Stimulated activated CD4-positive, alpha-beta T cell treated with anti-CD3 and anti-CD28 coated beads, Interleukin-4, amount 100 ng/mL, for 24 hours (primary cell): ENCODE results near the gene TANK.
"Not testable (repeated sequence)": the region's sequence is repeated elsewhere in the genome, so short reads cannot be mapped to it uniquely, and the experiment has no call there.

Experiments used
- DNase-seq: peaks from one replicate; pipeline ENCODE4 v3.0.0-alpha.2; 2020

The TANK gene

DNA sequence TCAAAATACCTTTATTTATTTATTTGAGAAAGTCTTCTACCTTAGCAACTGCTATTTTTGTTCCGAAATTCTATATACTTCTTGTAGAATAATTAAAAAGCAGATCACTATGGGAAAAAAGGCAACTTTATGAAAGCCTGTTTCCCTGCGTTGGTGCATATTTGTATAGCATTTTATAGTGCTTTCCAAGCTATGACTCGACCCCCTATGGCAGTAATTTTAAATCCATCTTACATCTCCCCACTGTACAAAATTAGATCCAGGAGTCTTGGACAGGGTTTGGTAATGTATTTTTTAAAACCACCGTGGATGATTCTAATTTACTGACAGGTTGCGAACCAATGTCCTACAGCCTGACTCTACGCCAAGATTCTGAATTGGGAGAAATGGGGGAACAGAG lies 10.1 kb downstream of the TANK start:
- no peak for DNase-seq

DNA sequence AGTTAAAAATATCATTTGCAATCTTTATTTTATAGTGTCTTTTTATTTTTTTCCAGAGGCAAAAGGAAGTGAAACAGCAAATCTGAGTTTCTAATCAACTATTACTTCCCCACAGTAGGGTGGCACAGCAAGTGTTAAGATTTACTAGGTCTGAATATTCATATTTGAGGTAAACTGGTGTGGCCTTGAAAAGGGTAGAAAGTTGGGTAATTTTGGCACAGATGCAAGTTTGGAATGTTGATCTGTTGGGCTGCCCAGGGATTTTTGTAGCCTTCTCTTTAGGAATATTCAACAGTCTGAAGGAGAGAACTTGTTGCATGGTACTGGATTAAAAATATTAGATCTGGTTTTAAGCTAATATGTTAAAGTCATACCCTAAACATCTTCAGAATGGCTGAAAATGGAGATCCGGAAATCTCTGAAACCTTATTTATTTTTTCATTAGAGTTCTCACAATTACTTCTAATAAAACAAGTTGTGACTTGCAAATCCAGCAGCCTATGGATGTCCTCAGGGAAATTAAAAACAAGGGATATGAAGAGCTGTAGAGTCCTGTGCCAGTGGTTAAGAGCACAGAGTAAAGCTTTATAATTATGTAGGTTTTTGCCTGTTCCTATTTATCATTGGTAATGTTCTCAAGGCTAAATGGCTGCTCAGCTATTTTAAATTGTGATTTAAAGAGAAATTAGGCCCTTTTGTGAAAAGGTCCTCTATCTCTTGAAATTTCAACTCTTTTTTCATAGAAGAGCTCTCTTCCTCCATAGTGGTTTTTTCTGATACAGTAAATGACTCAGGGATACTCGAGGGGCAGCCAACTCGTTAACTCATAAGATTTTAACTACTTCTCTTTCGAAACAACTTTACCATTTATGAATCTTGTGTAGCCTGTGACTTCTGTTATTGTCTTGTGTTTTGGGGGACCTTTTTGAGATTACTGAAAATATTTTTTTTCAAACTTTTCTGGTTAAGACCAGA lies 11.0 kb downstream of the TANK start:
- no peak for DNase-seq

DNA sequence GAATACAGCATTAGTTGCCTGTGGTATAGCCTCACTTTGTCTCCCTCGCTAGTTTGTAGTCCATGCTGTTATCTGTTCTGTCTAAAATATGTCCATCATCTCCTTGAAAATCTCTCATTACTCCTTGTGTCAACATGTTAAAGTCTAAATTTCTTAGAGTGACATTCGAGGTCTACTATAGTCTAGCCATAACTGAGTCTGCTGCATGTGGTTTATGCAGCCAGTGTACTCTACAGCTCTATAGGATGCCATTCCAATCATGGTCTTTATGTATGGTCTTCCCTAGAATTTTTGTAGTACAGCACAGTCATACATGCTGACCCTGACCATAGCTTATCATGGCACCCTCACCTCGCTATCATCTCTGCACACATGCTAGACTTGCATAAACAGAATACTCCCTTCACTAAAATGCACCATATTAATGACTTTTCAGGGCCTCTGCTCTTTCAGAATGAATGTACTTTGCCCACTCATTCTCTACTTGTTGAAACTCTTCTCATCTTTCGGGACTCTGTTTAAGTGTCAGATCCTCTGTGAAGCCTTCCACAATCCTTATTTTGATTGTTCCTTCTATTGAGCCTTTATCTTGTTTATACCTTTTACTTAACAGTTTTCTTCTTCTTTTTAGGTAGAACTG lies 12.8 kb downstream of the TANK start:
- DNase-seq = peak; percentile 17

DNA sequence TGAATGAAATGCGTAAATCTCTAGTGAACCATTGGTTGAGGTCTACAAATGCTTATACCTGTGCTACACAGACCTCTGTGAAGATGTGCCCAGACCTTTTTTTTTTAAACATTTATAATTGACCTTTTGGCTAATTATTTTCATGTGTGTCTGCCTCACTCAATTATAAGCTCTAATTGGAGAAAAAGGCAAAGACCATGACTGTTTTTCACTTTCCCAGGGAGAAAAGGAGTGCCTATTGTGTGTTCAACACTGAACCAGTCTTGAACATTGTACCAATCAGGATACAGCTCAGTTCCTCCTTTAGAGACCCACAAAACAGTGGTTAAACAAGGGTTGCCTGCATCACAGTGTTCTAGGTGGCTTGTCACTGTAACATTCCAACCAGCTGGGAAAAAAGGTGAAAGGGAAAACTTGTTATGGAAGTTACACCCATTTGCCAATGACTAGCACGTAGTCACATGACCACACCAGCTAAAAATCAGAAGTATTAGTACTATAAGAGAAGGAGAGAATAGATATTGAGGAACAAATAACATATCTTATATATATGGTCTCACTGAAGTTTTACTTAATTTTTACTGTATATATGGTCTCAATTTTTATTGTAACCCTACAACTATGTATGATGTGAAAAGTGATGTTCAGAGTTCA lies 13.4 kb downstream of the TANK start:
- DNase-seq = no peak

DNA sequence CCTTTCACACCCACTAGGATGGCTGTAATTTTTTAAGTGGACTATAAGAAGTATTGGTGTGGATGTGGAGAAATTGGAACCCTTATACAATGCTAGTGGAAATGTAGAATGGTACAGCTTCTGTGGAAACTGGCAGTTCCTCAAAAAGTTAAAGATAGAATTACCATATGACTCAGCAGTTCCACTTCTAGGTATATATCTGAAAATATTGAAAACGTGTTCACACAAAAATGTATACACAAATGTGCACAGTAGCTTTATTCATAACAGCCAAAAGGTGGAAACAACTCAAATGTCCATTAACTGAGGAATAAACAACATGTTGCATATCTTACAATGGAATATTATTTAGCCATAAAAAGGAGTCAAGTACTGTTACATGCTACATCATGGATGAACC lies 17.7 kb downstream of the TANK start:
- DNase-seq = no peak

DNA sequence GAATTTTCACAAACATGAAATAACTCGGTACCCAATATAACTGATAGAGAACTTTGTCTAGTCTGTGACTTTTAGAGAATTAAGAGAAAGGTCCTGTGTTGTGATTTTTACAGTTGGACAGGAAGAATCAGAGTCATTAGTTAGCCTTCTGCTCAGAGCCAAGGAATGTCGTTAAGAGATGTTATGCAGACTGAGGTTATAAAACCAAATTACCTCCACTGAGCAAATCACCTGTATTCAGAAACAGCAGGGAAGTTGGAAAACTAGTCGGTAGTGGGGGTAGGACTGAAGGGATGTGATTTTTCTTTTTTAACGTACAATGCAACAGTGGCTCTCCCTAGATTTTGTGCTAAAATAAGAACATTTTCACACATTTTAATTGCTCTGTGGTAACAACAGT lies 18.5 kb downstream of the TANK start:
- no peak for DNase-seq

DNA sequence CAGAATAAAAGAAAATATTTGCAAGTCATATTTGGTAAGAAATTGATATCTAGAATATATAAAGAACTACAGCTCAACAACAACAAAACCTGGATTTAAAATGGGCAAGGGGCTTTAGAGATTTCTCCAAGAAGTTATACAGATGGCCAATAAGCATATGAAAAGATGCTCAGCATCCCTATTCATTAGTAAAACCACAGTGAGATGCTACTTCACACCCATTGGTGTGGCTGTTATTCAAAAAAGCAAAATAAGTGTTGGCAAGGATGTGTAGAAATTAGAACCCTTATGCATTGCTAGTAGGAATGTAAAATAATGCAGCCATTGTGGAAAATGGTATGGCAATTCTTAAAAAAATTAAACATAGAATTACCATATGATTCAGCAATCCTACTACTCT lies 29.8 kb downstream of the TANK start:
- no peak for DNase-seq

DNA sequence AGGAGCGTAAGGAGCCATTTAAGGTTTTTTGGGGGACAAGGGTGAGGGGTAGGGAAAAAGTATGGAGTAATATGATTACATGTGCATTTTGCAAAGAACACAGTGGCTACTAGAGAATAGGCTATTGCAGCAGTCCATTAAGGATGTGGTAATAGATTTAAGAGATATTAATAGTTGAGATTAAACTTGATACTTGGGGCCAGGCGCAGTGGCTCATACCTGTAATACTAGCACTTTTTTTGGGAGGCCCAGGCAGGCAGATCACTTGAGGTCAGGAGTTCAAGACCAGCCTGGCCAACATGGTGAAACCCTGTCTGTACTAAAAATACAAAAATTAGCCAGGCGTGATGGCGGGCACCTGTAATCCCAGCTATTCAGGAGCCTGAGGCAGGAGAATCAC lies 35.4 kb downstream of the TANK start:
- DNase-seq = not testable (repeated sequence)

DNA sequence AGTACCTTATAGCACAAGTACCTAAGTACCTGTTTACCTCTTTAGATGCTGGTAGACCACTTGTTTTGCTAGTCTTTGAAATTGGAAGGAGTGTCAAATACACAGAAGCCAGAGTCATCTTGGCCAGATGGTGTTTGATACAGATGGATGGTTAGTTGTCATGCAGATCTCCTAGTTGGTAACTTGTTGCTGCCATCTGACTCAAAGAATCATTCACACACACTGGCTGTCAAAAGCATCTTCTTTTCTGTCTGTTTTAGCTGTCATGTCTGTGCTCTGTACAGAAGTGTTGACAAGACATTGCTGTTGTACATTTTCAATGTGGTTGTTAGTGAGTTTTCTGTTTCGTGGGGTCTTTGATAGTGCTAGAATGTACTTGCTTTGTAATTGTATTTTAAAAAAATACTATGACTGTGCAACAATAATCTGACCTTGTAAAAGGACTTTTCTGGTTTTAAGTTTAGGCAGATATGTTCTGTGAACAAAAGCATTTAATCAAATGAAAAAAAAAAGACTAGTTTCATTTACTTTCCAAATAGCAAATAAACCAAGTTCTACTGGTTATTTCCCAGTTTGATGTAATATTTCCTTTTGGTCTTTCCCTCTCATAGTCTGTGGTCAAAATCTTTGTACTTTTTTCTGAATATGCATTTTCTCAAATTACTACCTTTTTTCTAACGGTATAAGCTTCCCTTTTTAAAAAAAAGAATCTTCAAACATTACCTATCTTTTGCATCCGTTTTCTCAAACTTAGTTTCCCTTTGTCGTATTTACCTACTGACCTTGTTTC lies 39.9 kb downstream of the TANK start:
- DNase-seq = no peak

DNA sequence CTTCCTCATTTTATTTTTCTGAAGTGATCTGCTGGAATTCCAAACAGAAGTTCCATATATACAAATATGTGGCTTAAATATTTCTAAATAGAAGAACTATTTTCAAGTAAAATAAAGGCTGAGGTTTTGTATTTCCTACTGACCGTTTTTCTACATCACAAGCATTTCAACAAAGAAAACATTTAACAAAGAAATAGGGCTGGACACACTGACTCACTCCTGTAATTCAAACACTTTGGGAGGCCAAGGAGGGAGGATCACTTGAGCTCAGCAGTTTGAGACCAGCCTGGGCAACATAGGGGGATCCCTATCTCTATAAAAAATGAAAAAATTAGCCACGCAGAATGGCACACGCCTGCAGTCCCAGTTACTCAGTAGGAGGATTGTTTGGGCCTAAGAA lies 44.6 kb downstream of the TANK start:
- DNase-seq = no peak

DNA sequence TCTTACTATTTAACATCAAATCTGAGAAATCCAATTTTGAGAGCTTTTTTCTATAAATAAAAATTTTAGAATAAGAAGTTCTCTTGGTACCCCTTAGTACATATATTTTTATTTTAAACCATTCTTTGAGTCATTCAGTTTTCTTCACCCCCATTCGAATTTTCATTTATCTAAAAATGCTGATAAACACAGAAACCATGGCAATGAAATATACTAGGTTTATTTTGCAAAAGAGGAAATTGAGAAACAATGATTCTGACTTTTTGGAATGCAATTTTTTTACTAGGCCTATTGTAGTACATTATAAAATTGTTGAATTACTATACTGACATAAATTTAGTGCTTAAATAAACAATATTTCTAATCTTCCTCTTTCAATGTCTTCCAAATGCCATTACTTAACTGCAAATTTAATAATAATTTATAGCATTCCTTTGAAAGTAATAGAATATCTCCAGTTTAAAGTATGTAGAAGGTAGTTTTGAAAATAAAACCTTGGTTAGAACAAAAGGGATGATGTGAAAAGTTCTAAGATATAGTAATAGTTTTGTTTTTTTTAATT lies 46.3 kb downstream of the TANK start:
- DNase-seq = no peak

DNA sequence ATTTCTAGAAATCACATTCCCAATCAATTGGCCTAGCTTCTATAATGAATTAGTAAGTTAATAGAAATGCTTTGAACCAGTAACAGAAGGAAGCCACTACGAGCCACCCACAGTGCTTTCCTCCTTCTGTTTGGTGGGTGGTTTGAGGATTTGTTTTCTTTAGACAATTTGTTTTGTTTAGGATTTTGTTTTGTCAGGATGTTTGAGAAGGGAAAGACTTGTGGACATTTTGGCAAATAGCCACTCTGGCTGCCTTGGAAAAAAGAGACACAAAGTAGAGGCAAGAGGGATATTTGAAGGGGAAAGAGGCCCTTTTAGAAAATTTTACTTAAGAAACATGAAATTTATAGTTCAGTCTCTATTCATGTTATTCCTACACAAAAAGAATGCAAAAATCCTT lies 47.7 kb downstream of the TANK start:
- no peak for DNase-seq

DNA sequence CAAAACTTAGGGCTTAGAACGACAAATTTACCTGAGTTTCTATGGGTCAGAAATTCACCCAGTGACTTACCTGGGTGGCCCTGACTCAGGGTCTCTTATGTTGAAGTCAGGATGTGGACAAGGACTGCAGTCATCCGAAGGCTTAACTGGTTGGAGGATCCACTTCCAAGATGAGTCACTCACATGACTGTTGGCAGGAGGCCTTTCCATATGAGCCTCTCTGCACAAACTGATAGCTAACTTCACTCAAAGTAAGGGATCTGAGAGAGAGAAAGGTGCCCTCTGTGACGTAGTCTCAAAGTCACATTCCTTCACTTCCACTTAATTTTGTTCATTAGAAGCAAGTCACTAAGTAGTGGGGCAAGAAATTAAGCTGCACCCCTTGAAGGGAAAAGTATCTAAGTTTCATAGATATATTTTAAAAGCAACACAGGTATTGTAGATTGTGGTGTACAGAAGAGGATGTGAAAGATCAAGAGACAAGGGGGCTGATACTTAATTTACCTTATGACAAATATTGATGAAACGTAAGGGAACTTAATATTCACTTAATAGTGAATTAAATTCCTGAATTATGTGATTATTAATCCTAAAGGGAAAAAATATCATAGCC lies 48.4 kb downstream of the TANK start:
- DNase-seq = no peak

DNA sequence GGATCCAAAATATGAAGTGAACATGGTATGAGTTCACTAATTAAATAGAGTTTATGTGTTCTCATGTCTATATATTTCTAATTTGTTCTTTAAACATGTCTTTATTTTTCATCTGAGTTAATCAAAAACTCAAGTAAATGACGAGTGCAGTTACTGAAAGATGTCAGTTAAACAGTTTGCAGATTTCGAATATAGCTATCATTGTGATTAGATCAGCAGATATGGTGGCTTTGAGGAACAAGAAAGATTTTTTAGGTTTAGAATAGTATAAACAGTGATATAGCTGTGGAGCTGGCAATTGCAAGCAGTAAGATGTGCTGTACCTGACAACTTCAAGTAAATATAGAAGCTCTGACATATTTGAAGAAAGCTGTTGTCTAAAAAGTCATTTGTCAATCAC lies 49.7 kb downstream of the TANK start:
- no peak for DNase-seq

DNA sequence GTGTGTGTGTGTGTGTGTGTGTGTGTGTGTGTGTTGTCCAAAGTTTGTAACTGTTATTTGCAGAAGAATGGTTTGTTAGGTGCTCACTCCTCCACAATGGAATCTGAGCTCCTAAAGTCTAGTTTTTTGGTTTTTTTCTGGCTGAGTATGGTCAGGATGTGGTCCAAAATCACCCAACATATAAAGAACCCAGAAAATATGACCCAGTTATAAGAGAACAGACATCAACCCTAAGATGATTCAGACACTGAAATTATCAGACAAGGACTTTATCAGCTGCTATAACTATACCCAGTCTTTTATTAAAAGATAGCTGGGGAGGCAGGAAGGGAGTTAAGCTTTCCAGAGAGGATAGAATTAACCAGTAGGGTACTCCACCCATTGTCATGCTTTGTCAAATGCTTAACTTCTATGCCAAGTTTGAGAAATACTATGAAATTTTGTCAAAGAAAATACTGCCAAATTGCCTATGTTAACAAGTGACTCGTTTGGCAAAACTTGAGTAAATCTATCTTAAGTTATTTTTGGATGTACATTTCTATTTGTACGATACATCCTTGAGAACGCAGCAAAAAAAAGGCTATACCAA lies 57.5 kb downstream of the TANK start:
- no peak for DNase-seq

DNA sequence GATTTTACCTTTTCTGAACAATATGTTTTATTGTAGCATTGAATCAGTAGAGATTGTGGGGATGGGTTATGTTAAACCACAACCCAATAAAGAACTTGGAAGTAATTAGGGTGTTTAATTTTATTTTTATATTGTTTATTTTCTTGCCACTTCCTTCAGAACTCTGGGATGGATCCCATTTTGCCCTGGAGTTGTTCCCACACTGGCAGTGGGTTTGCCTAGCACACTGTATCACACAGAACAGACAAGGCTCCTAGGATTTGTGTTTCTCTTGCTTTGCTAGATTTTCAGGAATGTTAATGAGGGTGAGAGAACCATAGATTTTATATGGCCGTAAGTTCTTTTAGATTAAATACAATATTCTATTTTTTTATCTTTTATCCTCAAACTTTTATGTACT lies 59.0 kb downstream of the TANK start:
- DNase-seq = no peak

DNA sequence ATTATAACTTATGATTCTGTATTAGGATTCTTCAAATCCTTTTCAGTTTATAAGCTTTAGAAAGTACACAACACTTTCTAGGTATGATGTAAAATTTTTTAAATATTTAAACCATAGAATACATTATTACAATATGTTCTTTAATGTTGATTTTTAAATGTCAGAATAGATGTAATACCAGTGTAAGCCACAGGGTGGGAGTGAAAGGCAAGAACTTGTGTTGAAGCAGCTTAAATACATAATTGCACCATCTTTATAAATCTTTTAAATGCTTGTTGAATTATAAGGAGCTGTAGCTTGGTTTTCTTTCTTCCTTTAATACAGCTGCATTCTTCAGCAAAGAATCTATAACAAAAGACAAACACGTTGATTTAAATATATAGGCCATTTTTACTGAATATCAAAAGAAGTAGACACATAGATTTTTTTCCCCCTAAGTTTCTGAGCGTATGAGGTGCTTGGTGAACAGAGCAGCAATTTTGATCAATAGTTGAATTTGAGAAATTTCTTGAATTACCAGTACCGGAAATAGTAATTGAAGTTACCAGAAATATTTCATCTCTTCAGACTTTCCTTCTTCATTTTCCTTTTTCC lies 63.0 kb downstream of the TANK start:
- peak; percentile 32 for DNase-seq

DNA sequence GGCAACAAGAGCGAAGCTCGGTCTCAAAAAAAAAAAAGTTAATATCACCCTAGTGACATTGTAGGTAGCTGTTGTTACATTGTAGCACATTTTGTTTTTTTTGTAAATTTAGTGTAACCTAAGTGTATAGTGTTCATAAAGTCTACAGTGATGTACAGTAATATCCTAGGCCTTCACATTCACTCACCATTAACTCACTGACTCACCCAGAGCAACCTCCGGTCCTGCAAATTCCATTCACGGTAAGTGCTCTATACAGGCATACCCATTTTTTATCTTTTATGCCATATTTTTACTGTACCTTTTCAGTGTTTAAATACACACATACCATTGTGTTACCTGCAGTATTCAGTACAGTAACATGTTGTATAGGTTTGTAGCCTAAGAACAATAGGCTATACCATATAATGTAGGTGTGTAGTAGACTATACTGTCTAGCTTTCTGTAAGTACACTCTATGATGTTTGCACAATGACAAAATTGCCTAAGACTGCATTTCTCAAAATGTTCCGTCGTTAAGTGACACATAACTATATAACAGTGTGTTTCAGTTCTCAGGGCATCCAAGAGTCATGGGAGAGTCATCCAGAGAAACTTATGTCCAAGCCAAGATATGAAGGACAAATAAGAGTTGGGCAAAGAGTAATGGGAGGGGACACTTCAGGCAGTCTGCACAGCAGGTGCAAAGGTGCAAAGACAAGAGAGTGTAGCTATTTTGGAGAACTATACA lies 68.4 kb downstream of the TANK start:
- no peak for DNase-seq

DNA sequence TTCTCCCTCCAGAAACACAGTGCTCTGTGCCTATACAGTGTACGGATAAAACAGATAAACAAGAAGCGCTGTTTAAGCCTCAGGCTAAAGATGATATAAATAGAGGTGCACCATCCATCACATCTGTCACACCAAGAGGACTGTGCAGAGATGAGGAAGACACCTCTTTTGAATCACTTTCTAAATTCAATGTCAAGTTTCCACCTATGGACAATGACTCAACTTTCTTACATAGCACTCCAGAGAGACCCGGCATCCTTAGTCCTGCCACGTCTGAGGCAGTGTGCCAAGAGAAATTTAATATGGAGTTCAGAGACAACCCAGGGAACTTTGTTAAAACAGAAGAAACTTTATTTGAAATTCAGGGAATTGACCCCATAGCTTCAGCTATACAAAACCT lies 70.7 kb downstream of the TANK start:
- DNase-seq = no peak

DNA sequence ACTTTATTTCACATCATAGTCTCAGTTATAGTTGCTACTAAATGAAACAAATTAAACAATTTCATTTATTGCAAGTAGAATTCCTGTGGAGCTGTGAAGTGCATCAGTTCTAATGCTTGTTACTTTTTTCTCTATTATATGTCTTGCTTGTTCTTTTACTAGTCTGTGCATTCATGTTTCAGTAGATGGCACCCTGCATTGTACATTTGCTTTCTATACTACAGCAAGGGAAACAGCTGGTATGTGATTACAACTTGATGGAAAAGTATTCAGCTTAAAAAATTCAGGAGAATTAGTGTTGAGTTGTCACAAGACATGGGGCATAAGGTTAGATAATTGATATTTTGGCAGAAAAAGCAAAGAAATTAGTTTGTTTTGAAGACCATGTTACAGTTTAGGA lies 72.3 kb downstream of the TANK start:
- no peak for DNase-seq
